Skeletal muscle cell (primary cell): Measurements from ENCODE around the gene SKIC2.
"Not testable (repeated sequence)": the region's sequence is repeated elsewhere in the genome, so short reads cannot be mapped to it uniquely, and the experiment has no call there.

ENCODE experiments used
- DNase-seq: peaks from one replicate; pipeline ENCODE4 v3.0.0-alpha.2; 2010; ENCODE audit warnings: low read depth
- H3K4me3 ChIP-seq: 2 replicates; pipeline ENCODE4 v1.5.1; 2011; ENCODE audit warnings: low read depth, mild to moderate bottlenecking, control low read depth, low read length, moderate library complexity

SKIC2 gene

DNA sequence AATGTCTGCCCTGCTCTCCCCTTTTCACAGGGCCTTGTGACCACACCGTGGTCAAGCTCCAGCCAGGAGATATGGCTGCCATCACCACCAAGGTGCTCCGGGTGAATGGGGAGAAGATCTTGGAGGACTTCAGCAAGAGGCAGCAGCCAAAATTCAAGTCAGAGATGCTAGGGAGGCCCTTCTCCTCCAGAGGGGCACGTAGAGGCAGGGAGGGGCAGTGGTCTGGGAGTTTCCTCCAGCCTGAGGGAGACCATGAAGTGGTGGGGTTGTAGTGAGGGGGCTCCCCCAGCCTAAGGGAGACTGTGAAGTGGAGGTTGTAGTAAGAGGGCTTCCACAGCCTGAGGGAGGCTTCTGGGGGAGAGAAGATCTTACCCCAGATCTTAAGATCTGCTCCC lies 8.9 kb downstream of the SKIC2 start:
- no peak for DNase-seq

DNA sequence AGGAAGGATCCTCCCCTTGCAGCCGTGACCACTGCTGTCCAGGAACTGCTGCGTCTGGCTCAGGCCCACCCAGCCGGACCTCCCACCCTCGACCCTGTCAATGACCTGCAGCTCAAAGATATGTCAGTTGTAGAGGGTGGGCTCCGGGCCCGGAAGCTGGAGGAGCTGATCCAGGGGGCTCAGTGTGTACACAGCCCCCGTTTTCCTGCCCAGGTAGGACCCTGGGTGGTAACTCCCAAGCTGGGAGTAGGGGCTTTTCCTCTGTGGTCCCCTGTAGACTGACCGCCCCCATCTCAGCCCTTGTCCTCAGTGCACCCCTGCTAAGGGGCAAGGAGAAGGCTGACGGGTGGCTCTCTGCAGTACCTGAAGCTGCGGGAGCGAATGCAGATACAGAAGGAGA lies 9.4 kb downstream of the SKIC2 start:
- H3K4me3 ChIP-seq = no peak overlapping the region
- no peak for DNase-seq

More for the DNA sequence above, 8.9 kb downstream of the SKIC2 start:
- no peak overlapping the region for H3K4me3 ChIP-seq

DNA sequence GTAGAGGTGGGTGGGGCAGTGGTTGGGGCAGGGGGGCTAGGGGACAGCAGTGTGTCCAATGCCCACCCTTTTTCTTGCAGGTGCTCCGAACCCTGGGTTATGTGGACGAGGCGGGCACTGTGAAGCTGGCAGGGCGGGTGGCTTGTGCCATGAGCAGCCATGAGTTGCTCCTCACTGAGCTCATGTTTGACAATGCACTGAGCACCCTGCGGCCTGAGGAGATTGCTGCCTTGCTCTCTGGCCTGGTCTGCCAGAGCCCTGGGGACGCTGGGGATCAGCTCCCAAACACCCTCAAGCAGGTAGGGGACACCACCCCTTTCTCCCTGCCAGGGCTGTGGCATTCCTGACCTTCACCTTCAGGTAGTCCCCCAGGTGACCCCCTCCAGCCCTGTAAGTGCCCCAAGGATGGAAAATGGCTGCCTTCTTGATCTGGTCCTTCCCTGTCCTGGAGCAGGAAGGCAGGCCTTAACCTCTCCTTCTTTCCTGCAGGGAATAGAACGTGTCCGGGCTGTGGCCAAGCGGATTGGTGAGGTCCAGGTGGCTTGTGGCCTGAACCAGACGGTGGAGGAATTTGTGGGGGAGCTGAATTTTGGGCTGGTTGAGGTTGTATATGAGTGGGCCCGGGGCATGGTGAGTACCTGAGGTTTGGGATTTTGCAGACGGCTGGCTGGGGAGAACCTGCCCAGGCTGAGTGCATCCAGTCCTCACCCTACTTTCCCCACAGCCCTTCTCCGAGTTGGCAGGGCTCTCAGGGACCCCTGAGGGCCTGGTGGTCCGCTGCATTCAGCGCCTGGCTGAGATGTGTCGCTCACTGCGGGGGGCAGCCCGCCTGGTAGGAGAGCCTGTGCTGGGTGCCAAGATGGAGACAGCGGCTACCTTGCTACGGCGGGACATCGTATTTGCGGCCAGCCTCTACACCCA lies 10.1 kb downstream of the SKIC2 start:
- no peak overlapping the region for H3K4me3 ChIP-seq
- DNase-seq = no peak

- no peak for DNase-seq
- peak overlapping the region; percentile 92 for H3K4me3 ChIP-seq
Measured at GRCh38 chr6:31969712-31970603, 11.0 kb downstream of the SKIC2 start.

DNA sequence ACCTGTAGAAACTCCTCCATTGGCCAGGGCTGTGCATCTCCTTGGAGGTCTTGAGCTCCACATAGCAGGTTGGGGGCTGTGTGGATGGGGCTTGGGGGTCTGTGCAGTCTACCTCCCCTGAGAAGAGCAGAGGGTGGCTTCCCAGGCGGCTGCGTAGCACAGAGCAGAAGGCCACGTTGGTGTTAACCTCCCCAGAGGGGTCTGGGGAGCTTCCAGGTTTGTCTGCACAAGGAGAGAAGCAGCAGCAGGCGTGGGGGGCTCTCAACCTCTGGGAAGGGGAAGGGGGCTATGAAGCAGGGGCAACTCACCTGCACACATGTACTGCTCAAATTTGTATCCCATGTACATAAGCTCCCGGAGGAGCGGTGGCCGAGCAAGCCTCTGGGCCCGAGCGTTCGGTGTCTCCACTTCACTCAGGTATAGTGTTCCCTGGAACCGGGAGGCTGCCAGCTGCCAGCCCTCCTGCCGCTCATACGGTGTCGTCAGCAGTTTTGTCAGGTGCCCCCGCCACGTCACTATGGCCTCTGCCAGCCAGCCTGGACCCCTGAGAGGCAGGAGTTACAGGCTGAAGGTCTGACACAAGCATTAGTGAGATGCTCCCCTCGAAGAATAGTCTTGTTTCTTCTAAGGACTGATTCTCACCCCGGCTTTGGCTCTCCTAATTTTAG lies 11.8 kb downstream of the SKIC2 start:
- no peak for DNase-seq
- H3K4me3 ChIP-seq = peak overlapping the region; percentile 92

GRCh38 chr6:31971279-31971992 lies 12.5 kb downstream of the SKIC2 start:
- H3K4me3 ChIP-seq = peak overlapping the region; percentile 92
- DNase-seq = no peak

- peak within 1 kb of the TSS; percentile 92 for H3K4me3 ChIP-seq
- peak; percentile 96 for DNase-seq
Measured at GRCh38 chr6:31971993-31972708, 13.2 kb downstream of the SKIC2 start, which contains the start of gene DXO. Gene DXO (minus strand): TSS chr6:31972138. CDS start chr6:31971675, 463 bp downstream.

DNA sequence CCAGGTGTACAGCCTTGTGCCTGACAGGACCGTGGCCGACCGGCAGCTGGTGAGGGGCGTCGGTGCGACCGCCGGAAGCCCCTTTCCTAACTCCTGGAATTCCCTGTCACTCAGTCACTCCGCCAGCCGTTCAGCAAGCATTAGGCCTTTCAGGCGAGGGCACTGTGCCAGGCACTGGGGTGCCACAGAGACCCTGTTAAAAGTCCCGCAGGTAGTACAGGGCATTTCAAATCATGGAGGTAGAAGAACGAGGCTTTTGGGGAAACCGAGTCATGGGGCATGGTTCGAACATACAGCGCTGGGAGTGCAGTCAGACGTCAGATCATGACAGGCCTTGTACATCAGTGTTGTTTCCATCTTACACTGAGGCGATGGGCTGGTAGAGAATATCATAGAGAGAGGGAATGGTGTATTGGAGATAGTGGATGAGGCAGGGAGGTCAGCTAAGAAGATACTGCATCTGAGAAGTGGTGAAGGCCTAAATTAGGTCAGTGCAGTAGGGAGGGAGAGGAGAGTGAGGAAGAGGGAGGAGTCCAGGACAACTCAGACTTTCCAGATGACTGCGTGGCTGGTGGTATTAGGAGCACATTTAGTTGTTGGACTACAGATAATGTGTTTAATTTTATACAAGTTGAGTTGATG lies 13.9 kb downstream of the SKIC2 start:
- no peak for DNase-seq
- peak overlapping the region; percentile 92 for H3K4me3 ChIP-seq

DNA sequence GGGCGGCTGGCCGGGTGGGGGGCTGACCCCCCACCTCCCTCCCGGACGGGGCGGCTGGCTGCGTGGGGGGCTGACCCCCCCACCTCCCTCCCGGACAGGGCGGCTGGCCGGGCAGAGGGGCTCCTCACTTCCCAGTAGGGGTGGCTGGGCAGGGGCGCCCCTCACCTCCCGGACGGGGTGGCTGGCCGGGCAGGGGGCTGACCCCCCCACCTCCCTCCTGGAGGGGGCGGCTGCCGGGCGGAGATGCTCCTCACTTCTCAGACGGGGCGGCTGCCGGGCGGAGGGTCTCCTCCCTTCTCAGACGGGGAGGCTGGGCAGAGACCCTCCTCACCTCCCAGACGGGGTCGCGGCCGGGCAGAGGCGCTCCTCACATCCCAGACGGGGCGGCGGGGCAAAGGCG lies 17.1 kb downstream of the SKIC2 start:
- not testable (repeated sequence) for DNase-seq, H3K4me3 ChIP-seq

DNA sequence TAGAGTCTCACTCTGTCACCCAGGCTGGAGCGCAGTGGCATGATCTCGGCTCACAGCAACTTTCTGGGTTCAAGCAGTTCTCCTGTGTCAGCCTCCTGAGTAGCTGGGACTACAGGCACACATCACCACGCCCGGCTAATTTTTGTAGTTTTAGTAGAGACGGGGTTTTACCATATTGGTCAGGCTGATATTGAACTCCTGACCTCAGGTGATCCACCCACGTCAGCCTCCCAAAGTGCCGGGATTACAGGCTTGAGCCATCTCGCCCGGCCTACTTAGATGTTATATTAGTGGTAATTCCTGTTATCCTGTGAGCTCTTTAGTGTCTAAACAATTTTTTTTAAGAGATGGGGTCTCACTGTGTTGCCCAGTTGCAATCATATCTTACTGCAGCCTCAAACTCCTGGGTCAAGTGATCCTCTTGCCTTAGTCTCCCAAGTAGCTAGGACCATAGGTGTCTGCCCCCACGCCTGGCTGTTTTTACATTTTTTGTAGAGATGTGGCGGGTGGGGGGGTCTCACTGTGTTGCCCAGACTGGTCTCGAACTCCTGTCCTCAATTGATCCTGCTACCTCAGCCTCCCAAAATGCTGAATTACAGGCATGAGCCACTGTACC lies 18.9 kb downstream of the SKIC2 start:
- DNase-seq = no peak
- H3K4me3 ChIP-seq = no peak overlapping the region

- no peak for DNase-seq
- no peak overlapping the region for H3K4me3 ChIP-seq
Measured at GRCh38 chr6:31978831-31979230, 19.9 kb downstream of the SKIC2 start.

DNA sequence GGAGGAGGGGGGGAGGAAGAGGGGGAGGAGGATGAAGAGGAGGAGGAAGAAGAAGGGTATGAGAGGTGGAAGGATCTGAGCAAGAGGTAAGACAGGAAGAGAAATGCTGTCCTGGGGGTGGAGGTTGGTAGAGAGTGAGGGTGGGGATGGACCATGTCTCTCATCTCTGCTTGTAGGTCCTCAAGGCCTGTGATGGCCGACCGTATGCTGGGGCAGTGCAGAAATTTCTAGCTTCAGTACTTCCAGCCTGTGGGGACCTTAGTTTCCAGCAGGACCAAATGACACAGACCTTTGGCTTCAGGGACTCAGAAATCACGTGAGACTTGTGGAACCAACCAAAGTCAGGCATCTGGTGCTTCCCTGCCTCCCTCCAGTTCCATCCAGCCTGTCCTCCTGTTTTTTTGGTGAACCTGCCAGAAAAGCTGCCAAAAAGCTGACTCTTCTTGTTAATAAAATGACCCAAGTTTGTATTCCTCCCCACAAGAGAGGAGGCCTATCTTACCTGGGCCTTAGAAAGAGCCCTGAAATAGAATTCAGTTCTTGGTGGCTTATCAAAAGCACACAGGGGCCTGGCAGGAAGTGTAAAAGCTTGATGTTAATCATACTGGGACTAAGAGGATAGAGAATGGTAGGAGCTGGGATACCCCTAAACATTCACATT lies 20.4 kb downstream of the SKIC2 start:
- no peak for DNase-seq

DNA sequence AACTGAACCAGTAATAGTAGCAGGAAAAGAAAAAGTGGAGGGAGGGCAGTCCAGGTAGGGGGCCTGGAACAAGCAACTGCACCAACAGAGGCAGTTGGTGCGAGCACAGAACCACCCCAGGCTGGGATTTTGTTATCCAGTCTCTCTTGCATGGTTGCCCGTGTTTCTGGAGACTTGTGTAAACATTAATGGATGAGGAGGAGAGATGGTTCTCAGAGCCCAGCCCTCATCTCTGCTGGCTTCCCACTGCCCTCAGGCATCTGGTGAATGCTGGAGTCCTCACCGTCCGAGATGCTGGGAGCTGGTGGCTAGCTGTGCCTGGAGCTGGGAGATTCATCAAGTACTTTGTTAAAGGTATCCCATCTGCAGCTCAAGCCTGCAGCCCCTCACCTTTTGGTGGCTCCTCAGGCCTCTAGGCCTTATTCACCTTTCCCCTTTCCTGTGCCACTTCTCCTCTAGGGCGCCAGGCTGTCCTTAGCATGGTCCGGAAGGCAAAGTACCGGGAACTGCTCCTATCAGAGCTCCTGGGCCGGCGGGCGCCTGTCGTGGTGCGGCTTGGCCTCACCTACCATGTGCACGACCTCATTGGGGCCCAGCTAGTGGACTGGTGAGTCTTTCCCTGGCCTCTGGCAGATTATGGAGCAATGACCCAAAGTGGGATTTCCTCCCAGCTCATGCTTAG lies 21.4 kb downstream of the SKIC2 start:
- DNase-seq, H3K4me3 ChIP-seq: not testable (repeated sequence)

More for the DNA sequence above, 20.4 kb downstream of the SKIC2 start:
- H3K4me3 ChIP-seq = no peak overlapping the region

- H3K4me3 ChIP-seq, DNase-seq: not testable (repeated sequence)
Measured at GRCh38 chr6:31980998-31981397, 22.0 kb downstream of the SKIC2 start.

DNA sequence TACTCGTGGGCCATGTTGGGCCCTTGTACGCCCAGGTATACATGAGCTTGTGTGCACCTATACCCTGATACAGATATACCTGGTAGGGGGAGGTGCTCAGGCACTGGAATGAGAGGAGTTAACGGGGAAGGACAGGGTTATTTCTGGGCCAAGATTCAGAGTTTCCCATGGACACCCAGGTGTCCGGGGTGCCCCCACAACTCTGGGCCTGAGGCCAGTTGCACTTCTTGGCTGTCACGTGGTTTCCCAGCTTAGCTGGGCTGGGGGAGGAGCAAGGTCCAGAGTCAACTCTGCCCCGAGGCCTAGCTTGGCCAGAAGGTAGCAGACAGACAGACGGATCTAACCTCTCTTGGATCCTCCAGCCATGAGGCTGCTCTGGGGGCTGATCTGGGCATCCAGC lies 22.8 kb downstream of the SKIC2 start, which contains the start of gene C4A:
TSS of gene C4A (plus strand) at position 314 of the 400 bp plus-strand sequence. CDS start at position 365, 51 bp downstream.
- not testable (repeated sequence) for DNase-seq

DNA sequence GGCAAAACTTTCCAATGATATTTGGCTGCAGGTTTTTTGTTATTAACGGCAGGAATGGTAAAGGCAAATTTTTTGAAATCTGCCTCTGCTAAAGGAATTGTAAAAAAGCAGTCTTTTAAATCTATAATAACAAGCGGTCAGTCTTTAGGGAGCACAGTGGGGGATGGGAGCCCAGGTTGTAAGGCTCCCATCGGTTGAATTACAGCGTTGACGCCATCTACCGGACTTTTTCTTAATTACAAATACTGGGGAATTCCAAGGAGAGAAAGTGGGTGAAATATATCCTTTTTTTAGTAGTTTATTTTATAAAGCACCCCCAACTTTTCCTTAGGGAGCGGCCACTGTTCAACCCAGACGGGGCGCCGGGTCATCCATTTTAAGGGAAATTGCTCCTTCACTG lies 30.4 kb downstream of the SKIC2 start:
- H3K4me3 ChIP-seq, DNase-seq: not testable (repeated sequence)

More for the DNA sequence above, 22.8 kb downstream of the SKIC2 start, which contains the start of gene C4A:
- H3K4me3 ChIP-seq = not testable (repeated sequence)
